Hematopoietic multipotent progenitor cell treated with erythropoietin and hydrocortisone succinate and interleukin-3 and kit ligand, for 8 days (in vitro differentiated cells): ENCODE data around the gene SH2D1A.
A peak's percentile ranks its signal among the peaks of the same experiment; 100 is the strongest.
"Not testable (repeated sequence)": the region's sequence is repeated elsewhere in the genome, so short reads cannot be mapped to it uniquely, and the experiment has no call there.

ENCODE experiments used
- DNase-seq: peaks from one replicate; pipeline ENCODE4 v3.0.0-alpha.2; 2015

The SH2D1A gene

DNA sequence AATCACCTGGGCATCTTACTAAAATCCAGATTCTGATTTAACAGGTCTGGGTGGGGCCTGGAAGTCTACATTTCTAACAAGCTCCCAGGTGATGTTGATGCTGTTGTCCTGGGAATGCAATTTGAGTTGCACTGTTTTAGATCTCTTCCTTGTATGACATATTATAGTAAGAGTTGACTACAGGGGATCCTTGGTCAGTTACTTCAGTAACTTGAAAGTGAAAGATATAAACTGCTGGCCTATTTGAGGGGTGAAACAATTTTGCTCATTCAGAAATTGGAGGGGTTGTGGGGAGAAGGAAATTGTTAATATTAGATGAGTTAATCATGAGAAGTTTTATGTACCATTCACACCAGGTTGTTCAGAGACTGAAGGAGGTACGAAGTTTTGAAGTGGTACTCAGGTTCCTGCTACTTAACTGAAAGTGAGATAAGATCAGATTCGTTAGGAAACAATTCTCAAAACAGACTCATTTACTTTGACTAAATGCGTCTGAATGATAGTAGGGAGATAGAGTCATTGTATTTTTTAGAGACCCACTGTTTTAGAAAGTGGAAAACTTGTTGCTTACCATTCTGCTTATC is 12.5 kb downstream of the SH2D1A start:
- DNase-seq = no peak

DNA sequence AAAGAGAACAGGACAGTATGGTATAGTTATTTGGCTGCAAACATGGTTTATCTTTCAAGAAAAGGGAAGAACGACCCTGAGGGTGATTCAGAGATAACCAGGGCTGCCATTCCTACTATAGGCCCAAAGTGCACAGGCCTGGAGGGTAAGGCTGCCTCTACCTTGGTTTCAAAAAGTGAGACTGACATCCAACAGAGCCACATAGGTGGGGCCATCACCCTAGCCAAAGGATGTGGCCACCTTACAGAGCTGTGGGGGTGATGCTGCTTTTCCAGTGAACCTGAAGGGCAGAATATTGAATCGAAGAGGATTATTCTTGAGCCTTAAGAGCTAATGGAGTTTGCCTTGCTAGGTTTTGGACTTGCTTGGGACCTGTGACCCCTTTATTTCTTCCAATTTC is 15.7 kb downstream of the SH2D1A start:
- DNase-seq = no peak

DNA sequence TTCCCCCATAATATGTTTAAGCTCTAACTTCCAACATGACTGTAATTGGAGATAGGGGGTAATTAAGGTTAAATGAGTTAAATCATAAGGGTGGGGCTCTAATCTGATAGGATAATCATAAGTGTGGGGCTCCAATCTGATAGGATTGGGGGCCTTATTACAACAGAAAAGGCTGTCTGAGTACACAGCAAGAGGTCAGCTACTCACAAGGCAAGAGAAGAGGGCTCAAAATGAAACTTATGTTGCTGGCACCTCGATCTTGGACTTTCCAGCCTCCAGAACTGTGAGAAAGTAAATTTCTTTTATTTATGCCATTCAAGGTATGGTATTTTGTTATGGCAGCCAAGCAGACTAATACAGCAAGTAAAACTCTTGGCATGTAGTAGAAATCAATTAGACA is 16.4 kb downstream of the SH2D1A start:
- no peak for DNase-seq

DNA sequence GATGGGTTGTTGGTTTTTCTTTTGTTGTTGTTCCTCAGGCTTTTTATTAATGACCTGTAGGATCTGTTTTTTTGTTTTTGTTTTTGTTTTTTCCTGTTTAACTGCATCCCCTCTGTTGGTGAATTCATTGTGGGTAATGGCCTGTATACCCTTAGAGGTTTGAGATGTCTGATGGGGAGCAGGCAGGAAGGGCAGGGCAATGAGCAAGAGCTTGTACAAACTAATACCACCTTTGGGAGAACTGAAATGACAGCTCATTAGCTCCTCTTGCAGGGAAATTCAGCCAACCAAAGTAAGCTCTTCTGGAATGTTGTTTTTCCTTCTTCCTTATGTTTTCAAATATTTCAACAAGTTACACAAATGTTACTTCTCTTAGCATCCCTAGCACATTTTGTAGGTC is 23.4 kb downstream of the SH2D1A start:
- DNase-seq = no peak

DNA sequence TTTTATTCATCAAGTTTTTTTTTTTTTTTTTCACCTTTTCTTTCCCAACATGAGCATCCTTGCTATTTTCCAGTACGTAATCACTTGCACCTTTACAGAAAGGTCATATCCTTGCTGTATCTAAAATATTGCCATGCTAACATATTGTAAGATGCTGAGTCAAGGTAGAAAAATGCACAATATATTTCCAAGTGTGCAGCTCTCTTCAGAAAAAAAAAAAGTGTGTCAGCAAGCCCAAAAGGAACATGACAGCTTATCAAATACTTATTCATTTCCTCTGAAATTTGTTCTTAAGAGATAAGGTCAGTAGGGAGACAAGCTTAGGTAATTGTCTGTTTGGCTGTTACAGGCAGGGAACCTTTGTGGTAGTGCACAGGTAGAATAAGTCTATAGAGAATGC is 27.0 kb downstream of the SH2D1A start:
- no peak for DNase-seq

DNA sequence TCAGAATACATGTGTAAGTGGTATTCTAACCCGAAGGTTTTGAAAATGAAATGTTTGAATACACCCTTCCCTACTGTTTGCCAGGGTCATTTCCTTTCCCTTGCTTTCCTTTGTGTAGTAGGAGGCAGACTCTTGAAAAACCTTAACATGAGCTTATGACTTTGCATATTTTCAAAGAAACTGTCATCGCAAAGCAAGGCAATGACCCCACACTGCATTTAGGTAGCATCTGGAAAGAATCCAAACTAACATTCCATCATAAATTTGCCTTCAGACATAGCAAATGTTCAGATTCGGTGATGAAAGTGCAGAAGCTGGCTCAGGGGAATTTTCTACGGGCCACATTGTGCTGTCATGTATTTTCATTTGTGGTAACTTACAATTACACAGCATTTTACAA is 32.3 kb downstream of the SH2D1A start:
- DNase-seq = no peak

DNA sequence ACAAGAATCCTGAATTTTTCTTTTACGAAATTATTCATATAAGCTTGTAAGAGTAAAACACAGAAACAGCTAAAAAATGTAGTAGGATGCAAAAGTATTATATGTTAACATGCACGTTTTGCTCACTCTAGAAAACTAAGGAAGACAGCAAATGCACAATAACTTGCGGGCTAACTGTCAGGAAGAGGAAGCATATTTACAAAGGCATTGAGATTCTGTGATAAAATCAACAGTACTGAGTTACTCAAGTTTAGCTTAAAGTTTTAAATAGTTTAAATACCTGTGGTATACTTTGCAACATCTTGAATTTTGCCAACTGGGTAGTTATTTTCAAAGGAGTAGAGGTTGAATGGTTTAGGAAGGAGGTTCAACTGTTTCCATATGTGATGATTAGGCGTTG is 37.0 kb downstream of the SH2D1A start:
- no peak for DNase-seq

DNA sequence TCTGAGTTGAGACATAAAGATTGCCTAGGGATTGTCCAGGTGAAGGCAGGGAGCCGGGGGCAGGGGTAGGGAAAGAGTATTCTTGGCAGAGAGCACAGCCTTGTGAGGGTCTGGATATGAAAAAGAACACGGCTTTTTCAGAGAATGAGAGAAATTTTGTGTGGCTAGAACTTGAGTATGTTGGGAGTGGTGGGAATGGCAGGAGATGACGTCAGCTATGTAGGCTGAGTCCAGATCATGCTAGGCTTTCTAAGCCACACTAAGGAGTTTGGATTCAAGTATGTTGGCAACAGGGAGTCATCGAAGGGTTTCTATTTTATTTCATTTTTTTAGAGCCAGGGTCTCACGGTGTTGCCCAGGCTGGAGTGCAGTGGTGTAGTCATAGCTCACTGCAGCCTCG is 40.0 kb downstream of the SH2D1A start:
- no peak for DNase-seq

DNA sequence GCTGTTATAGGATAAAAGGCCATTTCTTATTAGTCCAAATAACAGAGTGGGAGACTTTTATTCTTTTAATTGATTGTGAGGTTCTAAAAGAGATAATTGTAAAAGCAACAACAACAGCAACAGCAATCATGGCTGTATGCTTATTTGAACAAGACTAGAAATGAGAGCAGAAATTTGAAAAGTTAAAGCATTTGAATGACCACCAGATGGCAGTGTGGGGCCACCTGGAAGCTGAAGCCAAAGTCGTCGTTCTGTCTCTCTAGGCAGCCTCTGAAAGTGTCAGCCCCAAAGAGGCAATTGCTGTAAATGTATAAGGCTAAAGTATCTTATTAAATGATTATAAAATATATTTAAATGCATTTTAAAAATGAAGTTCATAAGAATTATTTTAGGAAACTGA is 42.2 kb downstream of the SH2D1A start:
- peak; percentile 62 for DNase-seq

DNA sequence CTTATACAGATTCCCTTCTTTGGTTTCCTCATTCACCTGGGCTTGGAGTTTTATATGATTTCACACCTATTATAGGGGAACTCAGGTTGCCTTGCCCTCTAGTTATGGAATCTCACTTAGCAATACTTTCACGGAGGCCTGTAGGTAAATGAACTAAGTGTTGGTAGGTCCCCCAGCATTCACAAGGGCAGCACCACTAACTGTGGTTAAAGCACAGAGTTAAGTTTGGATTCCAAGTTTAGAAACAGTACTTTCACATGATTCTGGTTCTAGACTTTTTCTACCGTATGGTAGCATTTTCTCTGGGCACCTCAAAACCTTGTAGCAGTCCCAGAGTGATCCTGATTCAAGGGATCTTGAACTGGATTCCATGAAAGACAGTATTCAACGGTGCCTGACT is 46.4 kb downstream of the SH2D1A start:
- DNase-seq = no peak

DNA sequence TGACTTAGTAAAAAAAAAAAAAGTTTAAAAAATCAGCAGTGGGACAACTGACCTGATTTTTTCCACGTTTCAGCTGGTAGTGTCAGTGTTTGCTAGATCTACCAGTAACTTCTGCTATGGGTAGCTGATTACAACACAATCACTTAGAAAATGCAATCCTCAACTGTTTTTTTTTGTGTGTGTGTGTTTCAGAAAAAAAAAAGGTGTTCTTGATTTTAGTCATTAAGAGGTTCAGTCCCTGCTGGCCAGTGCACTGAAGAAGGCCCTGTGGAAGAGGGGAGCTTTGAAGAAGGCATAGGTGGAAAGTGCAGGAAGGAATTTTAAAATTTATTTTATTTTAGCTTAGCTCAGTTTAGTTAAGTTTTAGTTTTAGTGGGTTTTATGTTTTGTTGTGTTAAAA is 46.9 kb downstream of the SH2D1A start:
- no peak for DNase-seq

DNA sequence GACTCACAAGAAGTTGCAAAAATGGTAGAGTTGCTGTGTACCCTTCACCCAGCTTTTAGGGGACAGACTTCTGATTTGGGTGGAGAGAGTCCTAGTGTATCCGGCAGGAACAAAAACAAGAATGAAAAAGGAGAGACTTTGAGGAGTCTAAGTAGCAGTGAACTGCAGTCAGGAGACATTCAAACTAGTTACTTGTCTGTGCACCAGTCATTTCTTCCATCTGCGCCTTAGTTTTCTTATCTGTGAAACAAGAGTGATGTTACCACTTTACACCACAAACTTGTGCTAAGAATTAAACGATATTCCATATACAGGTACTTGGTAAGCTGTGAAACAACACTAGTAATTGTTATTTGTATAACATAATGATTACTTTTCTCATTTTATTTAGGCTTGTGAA is 47.3 kb downstream of the SH2D1A start:
- no peak for DNase-seq

DNA sequence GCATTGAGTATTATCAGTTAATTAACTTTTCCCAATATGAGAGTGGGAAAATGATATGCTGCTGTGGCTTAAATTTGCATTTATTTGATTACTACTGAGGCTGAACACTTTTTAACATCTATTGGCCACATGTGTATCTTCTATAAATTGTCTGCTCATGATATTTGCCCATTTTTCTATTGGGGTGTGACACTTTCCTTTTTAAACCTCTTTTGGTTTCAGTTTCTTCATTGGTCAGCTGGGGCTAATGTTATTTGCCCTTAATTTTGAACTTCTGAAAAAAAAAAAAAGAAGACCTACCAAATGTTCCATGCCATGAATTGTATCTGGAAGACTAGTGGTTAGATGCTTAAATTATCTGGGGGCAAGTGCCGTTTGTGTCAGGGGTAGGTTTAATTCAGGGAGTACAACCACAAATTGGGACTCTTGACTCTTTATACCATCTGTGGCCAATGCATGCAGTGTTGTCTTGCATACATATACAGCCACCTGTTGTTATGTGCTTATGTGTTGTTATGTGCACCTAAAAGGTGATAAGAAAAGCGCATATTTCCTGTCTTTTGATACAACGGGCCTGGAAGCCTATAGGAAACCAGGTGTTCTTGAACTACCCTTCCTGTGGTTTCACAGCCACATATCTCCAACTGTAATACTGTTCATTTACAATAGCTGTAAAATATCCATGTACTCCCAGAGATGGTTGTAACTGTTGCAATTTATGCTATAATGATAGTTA is 49.0 kb downstream of the SH2D1A start:
- DNase-seq = no peak

DNA sequence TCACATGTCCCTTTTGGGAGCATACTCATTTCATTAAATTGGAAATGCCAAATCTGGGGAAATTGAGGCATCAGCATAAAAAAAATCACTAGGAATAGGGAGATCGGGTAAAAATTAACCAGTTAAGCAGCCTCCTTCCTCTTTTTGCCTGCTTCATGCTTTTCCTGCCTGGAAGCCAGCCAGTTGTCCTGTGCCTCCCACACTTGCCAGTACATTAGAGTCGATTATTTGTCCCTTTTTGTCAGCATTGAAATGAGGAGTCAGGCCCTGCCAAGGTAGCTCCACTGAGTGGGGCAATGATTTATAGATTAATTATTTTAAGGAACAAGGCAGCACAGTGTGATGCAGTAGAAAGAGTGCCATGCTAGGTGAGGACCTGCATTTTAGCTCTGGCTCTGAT is 55.3 kb downstream of the SH2D1A start:
- DNase-seq = no peak

DNA sequence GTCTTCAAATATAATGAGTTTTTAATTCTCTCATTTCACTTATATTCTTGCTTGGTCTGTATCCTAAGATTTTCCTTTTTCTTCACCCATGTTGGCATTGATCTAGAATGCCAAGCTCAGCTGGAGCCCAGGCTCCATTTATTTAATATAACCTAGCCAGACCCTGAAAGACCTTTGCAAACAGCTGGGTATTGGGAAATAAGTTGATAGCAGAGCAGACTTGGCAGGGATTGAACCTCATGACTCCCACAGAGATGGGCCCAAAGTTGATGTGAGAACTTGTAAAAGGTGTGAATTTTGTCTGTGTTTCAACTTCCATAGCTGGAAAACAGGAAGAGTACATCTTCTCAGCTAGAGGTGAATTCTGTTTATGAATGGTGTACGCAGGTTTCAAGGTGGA is 59.5 kb downstream of the SH2D1A start:
- DNase-seq = no peak

DNA sequence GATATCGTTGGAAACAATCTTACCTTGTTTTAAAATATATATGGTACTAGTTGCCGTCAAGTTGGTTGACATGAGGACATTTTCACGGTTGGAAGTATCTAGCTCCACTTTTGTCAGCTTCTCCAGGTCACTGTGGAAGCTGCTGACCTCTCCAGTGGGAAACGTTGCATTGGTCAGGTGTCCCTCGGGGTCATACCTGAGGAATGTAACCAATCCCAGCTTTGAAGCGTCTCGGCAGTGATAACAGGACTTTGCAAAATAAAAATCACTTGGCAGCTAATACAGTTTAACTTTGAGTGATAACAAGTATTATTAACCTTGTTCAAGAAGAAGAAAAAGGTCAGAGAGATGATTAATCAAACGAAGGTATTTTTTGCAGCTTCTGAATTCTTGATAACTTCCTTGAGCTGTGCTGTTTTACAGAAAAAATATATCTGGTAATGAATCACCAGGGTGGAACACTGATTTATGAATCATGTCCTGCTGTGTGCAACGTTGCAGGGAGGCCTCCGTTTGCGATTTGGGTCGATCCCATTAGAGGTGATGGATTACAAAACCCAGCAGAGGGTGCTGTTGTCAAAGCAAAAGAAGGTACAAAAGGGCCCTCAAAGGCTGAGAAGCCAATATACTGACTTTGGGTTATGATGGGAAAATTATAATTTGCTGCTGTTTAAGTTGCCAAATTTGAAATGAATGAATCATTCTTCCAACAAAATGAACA is 60.1 kb downstream of the SH2D1A start:
- DNase-seq = peak; percentile 57

DNA sequence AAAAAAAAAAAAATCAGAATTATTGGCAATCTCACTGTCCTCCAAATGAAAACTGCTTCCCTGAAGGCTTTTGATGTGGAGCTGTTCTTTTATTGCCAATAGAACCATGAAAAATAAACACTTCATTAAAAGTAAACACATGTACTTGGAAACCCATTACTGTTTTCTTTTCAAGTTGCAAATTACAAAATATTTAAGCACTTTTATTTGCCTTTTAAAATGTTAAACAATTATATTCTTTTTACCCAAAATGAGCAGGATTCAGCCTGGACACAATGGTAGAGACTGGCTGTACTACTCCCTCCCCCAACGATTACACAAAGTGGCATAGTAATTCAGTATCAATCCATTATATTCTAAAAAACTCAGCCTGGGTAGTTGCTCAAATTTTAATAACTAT is 60.9 kb downstream of the SH2D1A start:
- DNase-seq = no peak

DNA sequence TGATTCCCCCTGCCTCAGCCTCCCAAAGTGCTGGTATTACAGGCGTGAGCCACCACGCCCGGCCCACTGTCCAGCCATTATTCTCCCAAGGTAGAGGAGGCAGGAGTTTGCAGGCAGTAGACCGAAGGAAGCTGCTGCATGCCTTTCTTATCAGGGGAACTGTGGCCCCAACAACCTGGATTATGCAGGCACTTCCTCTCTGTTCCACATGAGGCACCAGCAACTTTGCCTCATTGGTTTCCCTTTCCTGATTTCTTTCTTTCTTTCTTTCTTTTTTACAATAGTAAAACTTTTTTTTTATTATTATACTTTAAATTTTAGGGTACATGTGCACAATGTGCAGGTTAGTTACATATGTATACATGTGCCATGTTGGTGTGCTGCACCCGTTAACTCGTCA is 62.0 kb downstream of the SH2D1A start:
- not testable (repeated sequence) for DNase-seq

DNA sequence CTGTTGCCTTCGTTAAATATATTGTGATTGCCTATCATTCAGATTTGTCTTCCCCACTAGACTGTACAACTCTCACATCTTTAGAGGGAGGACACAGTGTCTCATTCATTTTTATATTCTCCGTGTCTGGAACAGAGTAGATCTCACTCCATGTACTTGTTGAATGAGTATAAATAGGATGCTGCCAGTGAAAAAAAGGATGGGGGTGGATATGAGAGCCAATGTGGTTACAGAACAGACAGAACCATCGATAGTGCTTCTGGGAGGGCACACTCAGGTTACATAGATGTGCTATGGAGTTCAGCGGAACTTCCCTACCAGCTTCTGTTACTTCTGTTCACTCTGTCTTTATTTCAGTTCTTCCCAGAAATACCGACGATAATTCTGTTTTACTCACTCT is 66.9 kb downstream of the SH2D1A start:
- no peak for DNase-seq

DNA sequence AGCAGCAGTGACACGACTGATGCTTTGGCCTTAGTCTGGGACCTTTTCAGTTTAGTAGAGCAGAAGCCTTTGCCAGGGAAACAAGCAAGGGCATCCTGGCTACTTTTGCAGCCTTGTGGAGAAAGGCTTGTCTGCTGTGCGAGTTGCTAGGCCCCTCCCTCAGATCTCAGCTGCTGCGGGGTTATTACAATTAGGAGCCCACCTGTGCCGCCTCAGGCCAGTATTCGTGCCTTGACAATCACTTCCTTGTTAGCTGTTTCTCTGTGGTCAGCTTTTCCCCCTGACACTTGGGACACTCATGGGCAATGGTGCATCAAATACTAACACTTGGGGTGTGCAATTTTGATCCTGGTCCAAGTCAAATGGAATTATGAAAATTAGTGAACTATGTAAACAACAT is 67.9 kb downstream of the SH2D1A start:
- no peak for DNase-seq

DNA sequence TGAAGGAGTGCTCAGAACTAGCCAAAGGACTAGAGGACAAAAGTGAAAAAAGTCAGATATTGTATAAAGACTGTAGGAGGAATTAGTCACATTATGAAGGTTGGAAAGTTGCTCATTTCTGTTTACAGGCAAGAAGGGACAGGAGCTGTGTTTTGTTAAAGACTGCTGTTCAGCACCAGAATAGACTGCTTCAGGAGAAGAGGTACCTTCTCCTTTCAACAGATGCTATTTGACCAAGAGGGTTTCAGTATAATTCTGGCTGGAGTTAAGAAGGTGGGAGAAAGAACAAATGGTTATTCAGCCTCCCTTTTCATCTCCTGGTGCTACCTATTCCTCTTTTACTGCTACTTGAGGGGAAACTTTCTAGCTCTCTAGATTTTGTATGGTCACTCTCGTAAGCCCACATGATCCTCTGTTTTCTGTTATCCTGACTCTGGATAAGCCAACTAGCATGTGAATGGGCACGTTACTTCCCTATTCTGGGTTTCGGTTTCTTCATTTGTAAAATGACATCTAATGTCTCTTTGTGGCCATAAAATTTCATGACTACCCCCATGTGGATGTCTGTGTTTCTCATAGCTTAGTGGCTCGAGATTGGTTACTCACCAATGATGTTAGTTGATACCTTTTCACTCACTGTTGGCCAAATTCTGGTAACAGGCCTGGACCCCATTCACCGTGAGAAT is 68.9 kb downstream of the SH2D1A start:
- no peak for DNase-seq

DNA sequence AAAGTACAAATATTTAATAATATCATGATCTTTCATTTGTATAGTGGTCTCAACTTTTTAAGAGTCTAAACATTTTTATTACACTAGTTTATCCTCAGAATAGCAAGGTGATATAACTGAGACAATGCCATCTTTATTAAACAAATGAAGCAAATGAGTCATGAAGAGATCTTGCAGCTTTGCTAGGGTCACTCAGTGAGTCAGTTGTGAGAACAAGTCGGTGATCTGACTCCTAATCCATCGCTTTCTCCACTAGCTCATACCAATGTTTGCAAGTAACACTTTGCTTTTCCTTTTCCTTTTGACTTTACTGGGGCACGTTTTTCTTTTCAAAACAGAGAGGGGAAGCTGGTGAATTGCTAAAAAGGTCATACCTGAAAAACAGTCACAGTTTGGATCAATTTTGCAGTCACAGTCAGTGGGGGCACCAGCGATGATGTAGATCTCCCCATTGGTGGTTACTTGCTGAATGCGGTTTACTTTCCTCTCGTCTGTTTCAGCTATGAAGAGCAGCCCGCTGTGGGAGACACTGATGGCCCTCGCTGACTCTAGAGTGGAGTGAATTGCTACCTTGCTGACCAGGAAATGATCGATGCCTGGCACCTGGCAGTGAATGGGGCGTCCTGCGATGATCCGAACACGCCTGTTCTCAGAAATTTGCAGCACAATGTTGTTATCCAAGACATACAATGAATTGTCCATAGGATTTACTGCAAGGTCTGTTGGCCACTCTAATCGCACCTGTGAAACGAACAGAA is 75.7 kb downstream of the SH2D1A start:
- DNase-seq = no peak
